Endodermal cell (in vitro differentiated cells): Measurements from ENCODE around the gene MYO1B. TPM values are rescaled to one million over a fixed set of nuclear protein-coding genes. Genes with fewer than 3 reads are reported as not detected.
A peak's percentile ranks its signal among the peaks of the same experiment; 100 is the strongest.

ENCODE experiments used
- DNase-seq: peaks from one replicate; pipeline ENCODE4 v3.0.0-alpha.2; 2017
- H3K27ac ChIP-seq: 2 replicates; pipeline ENCODE4 v1.5.1; 2013; ENCODE audit warnings: mild to moderate bottlenecking, low read depth, low read length, moderate library complexity
- H3K27me3 ChIP-seq: 2 replicates; pipeline ENCODE4 v1.6.1; 2013; ENCODE audit warnings: mild to moderate bottlenecking, low read length, moderate library complexity; ENCODE audit not compliant: insufficient read depth, control insufficient read depth, poor library complexity, severe bottlenecking
- H3K36me3 ChIP-seq: 2 replicates; pipeline ENCODE4 v1.7.0; 2013; ENCODE audit warnings: mild to moderate bottlenecking, low read length, moderate library complexity; ENCODE audit not compliant: control insufficient read depth, insufficient read depth
- H3K4me1 ChIP-seq: one replicate; pipeline ENCODE4 v1.7.0; 2013; ENCODE audit warnings: low read length; ENCODE audit not compliant: control insufficient read depth, insufficient read depth
- H3K4me3 ChIP-seq: 2 replicates; pipeline ENCODE4 v1.5.1; 2013; ENCODE audit warnings: mild to moderate bottlenecking, low read length, moderate library complexity
- H3K9ac ChIP-seq: 2 replicates; pipeline ENCODE4 v1.6.1; 2013; ENCODE audit warnings: mild to moderate bottlenecking, low read length, moderate library complexity; ENCODE audit not compliant: poor library complexity, severe bottlenecking; ENCODE audit errors: extremely low read depth
- H3K9me3 ChIP-seq: 2 replicates; pipeline ENCODE4 v1.6.1; 2013; ENCODE audit warnings: mild to moderate bottlenecking, low read length, moderate library complexity; ENCODE audit not compliant: control insufficient read depth
- H3K27ac Mint-ChIP-seq: 2 replicates; pipeline ENCODE4 v1.8.0; 2020; ENCODE audit warnings: mixed read lengths
- H3K27me3 Mint-ChIP-seq: 2 replicates; pipeline ENCODE4 v1.8.0; 2021; ENCODE audit warnings: mild to moderate bottlenecking, mixed read lengths; ENCODE audit not compliant: insufficient read depth
- H3K36me3 Mint-ChIP-seq: 2 replicates; pipeline ENCODE4 v1.8.0; 2020; ENCODE audit warnings: low read depth, mixed read lengths
- H3K4me1 Mint-ChIP-seq: 2 replicates; pipeline ENCODE4 v1.8.0; 2020; ENCODE audit warnings: mixed read lengths
- H3K4me3 Mint-ChIP-seq: 2 replicates; pipeline ENCODE4 v1.8.0; 2020; ENCODE audit warnings: mild to moderate bottlenecking, moderate library complexity, mixed read lengths
- H3K9me3 Mint-ChIP-seq: 2 replicates; pipeline ENCODE4 v1.8.0; 2020; ENCODE audit warnings: mild to moderate bottlenecking, mixed read lengths
- CTCF ChIP-seq: fragments of 200-600 bp; sonication (generic); conservative IDR thresholded peaks from 2 replicates; pipeline ENCODE4 v1.5.0; 2021; ENCODE audit warnings: antibody characterized with exemption, mild to moderate bottlenecking
- WGBS, 2 experiments: methylation state at CpG; one replicate each; pipeline versions ENCODE4 v1.1.5 to v1.1.7; 2013; ENCODE audit warnings: missing lambda C conversion rate in 2 of 2, mixed read lengths in 1 of 2; ENCODE audit not compliant: insufficient coverage in 1 of 2, insufficient read length in 1 of 2; 5-methylcytosine and 5-hydroxymethylcytosine counted together
- total RNA-seq, 2 donors: library from RNA; stranded (reverse); fragmentation: NEBNext Ultra II Directional in 1 of 2; extraction: Animal tissue kit (Norgen Biotek cat#: 25700) in 1 of 2; gene quantifications; 2 replicates in 1 of 2; 3 replicates in 1 of 2; pipeline ENCODE4 v1.2.1, GENCODE V29; 2021

The MYO1B gene
- total RNA-seq, 2 donors from 2014 or later: 145 to 154 TPM

GRCh38 chr2:191321861-191322662 is 76.9 kb downstream of the MYO1B start:
- Histone ChIP-seq H3K36me3 (peaks cover 31% of the 10 kb centered on the region), H3K27ac (no peak overlapping the region), H3K4me3 (peak overlapping the region; percentile 64), H3K27me3 (no peaks in the 10 kb centered on the region), H3K9ac (no peak overlapping the region), H3K9me3 (peaks cover 21% of the 10 kb centered on the region), H3K4me1 (peaks cover 29% of the 10 kb centered on the region)
- H3K9me3 Mint-ChIP-seq: peaks cover 7% of the 10 kb centered on the region
- no peaks in the 10 kb centered on the region for H3K27me3 Mint-ChIP-seq
- peaks cover 11% of the 10 kb centered on the region for H3K36me3 Mint-ChIP-seq
- DNase-seq: peak; percentile 87
- peak overlapping the region; percentile 36 for H3K27ac Mint-ChIP-seq
- peaks cover 54% of the 10 kb centered on the region for H3K4me1 Mint-ChIP-seq
- 63 to 70% methylated on average over 3 to 4 of the region's 4 CpGs for WGBS, 2 experiments
- peak; percentile 20 for TF ChIP-seq CTCF
- H3K4me3 Mint-ChIP-seq: no peak overlapping the region

DNA sequence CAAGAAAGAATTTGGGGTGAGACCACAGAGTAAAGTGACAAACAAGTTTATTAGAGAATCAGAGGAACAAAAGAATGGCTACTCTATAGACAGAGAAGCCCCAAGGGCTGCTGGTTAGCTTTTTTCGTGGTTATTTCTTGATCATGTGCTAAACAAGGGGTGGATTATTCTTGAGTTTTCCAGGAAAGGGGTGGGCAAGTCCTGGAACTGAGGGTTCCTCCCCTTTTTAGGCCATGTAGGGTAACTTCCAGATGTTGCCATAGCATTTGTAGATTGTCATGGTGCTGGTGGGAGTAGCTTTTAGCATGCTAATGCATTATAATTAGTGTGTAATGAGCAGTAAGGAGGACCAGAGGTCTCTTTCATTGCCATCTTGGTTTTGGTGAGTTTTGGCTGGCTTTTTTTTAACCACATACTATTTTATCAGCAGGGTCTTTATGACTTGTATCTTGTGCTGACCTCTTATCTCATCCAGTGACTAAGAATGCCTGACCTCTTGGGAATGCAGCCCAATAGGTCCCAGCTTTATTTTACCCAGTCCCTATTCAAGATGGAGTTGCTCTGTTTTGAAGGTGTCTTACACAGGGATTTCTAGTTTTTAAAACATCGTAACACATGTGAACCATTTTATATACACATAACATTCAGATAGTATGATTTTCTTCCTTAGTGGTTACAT is 77.8 kb downstream of the MYO1B start:
- Mint-ChIP-seq H3K27me3 (no peaks in the 10 kb centered on the region), H3K9me3 (peaks cover 7% of the 10 kb centered on the region), H3K36me3 (peaks cover 11% of the 10 kb centered on the region), H3K4me3 (no peak overlapping the region), H3K27ac (peak overlapping the region; percentile 72), H3K4me1 (peaks cover 55% of the 10 kb centered on the region)
- no peak for TF ChIP-seq CTCF
- no peak overlapping the region for H3K9ac ChIP-seq
- peaks cover 21% of the 10 kb centered on the region for H3K9me3 ChIP-seq
- no peak overlapping the region for H3K27ac ChIP-seq
- H3K4me3 ChIP-seq: peak overlapping the region; percentile 64
- no peak for DNase-seq
- 78% methylated on average over 2 of the region's 2 CpGs; no CpG with 5 or more reads in 1 of the 2 experiments for WGBS, 2 experiments
- peaks cover 29% of the 10 kb centered on the region for H3K4me1 ChIP-seq
- H3K36me3 ChIP-seq: peaks cover 36% of the 10 kb centered on the region
- H3K27me3 ChIP-seq: no peaks in the 10 kb centered on the region

DNA sequence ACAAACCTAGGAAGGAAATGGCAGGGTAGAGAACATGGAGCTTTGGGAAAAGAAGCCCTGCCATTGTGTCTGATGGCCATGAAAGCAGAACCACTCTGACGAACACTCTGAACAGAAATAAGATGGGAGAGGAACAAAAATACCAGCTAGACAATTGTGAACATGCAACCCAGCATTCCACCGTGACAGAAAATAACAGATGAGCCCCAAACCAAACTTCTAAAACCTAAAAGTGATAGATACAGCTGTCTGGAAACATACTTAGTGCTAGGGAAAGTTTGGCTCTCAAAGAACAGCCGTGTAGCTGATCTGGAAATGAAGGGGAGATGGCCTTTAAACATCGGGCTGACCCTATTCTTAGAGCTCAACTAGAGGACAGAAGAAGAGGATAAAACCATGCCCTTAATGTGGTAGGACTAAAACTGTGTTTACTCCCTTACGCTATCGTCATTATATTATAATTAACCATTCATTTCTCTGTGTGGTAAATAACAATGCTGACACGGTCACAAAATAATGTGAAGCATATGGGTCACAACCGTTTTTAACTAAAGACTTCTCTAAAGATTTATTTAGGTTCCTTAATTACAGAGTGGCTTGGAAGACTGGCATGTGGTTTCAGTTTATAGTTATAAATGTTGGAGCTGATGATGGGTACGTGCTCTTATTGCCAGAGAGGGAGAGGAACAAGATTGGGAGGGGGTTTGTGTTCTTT is 80.6 kb downstream of the MYO1B start:
- WGBS, 2 experiments: 91 to 100% methylated on average over 3 to 9 of the region's 9 CpGs
- Mint-ChIP-seq H3K4me3 (no peak overlapping the region), H3K36me3 (peaks cover 22% of the 10 kb centered on the region), H3K4me1 (peaks cover 36% of the 10 kb centered on the region), H3K27ac (no peak overlapping the region), H3K27me3 (no peaks in the 10 kb centered on the region), H3K9me3 (peaks cover 7% of the 10 kb centered on the region)
- no peak for TF ChIP-seq CTCF
- no peak for DNase-seq
- no peak overlapping the region for H3K4me3 ChIP-seq
- no peak overlapping the region for H3K9ac ChIP-seq
- H3K36me3 ChIP-seq: peaks cover 48% of the 10 kb centered on the region
- no peaks in the 10 kb centered on the region for H3K27me3 ChIP-seq
- peaks cover 18% of the 10 kb centered on the region for H3K4me1 ChIP-seq
- no peak overlapping the region for H3K27ac ChIP-seq
- peaks cover 21% of the 10 kb centered on the region for H3K9me3 ChIP-seq
